H9 (cell line): ENCODE results near the gene CAPNS1. TPM values are rescaled to one million over a fixed set of nuclear protein-coding genes. Genes with fewer than 3 reads are reported as not detected.

Experiments
- DNase-seq: peaks from one replicate; pipeline ENCODE4 v3.0.0-alpha.2; 2017
- H2AFZ ChIP-seq: one replicate; pipeline ENCODE4 v1.6.1; 2013; ENCODE audit warnings: mild to moderate bottlenecking, low read length, control low read depth, moderate library complexity
- H2AK5ac ChIP-seq: 2 replicates; pipeline ENCODE4 v1.6.1; 2013; ENCODE audit warnings: low read length, control low read depth, mixed read lengths; ENCODE audit not compliant: insufficient read length
- H2BK120ac ChIP-seq: one replicate; pipeline ENCODE4 v1.6.1; 2013; ENCODE audit warnings: low read depth, mild to moderate bottlenecking, low read length, control low read depth, inconsistent platforms; ENCODE audit not compliant: poor library complexity, severe bottlenecking
- H2BK12ac ChIP-seq: 2 replicates; pipeline ENCODE4 v1.6.1; 2013; ENCODE audit warnings: low read length, control low read depth, mixed read lengths, low read depth; ENCODE audit not compliant: insufficient read length
- H2BK15ac ChIP-seq: 2 replicates; pipeline ENCODE4 v1.6.1; 2013; ENCODE audit warnings: low read depth, low read length, control low read depth
- H2BK20ac ChIP-seq: one replicate; pipeline ENCODE4 v1.6.1; 2013; ENCODE audit warnings: low read depth, mild to moderate bottlenecking, low read length, control low read depth, inconsistent platforms; ENCODE audit not compliant: poor library complexity, severe bottlenecking
- H2BK5ac ChIP-seq: 2 replicates; pipeline ENCODE4 v1.6.1; 2013; ENCODE audit warnings: low read length, control low read depth, mixed read lengths; ENCODE audit not compliant: insufficient read length
- H3K14ac ChIP-seq: 2 replicates; pipeline ENCODE4 v1.6.1; 2013; ENCODE audit warnings: low read length, control low read depth; ENCODE audit not compliant: insufficient read depth
- H3K18ac ChIP-seq: 2 replicates; pipeline ENCODE4 v1.6.1; 2013; ENCODE audit warnings: low read depth, mild to moderate bottlenecking, mixed read lengths, low read length, control low read depth; ENCODE audit not compliant: insufficient read length
- H3K23ac ChIP-seq: 2 replicates; pipeline ENCODE4 v1.6.1; 2013; ENCODE audit warnings: low read length, control low read depth, mixed read lengths, low read depth; ENCODE audit not compliant: insufficient read length
- H3K23me2 ChIP-seq: 2 replicates; pipeline ENCODE4 v1.6.1; 2013; ENCODE audit warnings: low read depth, mild to moderate bottlenecking, mixed read lengths, low read length, control low read depth; ENCODE audit not compliant: insufficient read length, poor library complexity, severe bottlenecking
- H3K27ac ChIP-seq: 2 replicates; pipeline ENCODE4 v1.5.1; 2013; ENCODE audit warnings: low read length, control low read depth, mixed read lengths, low read depth; ENCODE audit not compliant: insufficient read length
- H3K27me3 ChIP-seq: 2 replicates; pipeline ENCODE4 v1.6.1; 2013; ENCODE audit warnings: low read length, control low read depth, inconsistent platforms; ENCODE audit not compliant: insufficient read depth
- H3K4ac ChIP-seq: 2 replicates; pipeline ENCODE4 v1.6.1; 2013; ENCODE audit warnings: low read depth, mild to moderate bottlenecking, control low read depth, inconsistent platforms, low read length, moderate library complexity
- H3K4me1 ChIP-seq: 2 replicates; pipeline ENCODE4 v1.6.1; 2013; ENCODE audit warnings: low read length, control low read depth, inconsistent platforms; ENCODE audit not compliant: insufficient read depth
- H3K4me2 ChIP-seq: 2 replicates; pipeline ENCODE4 v1.6.1; 2013; ENCODE audit warnings: low read length, control low read depth, mixed read lengths; ENCODE audit not compliant: insufficient read length, insufficient read depth
- H3K56ac ChIP-seq: 2 replicates; pipeline ENCODE4 v1.6.1; 2013; ENCODE audit warnings: low read depth, mild to moderate bottlenecking, mixed read lengths, low read length, control low read depth; ENCODE audit not compliant: insufficient read length
- H3K79me1 ChIP-seq: 2 replicates; pipeline ENCODE4 v1.6.1; 2013; ENCODE audit warnings: low read depth, mild to moderate bottlenecking, moderate library complexity, low read length, control low read depth, inconsistent platforms; ENCODE audit not compliant: insufficient read depth, poor library complexity, severe bottlenecking
- H3K79me2 ChIP-seq: 2 replicates; pipeline ENCODE4 v1.6.1; 2013; ENCODE audit warnings: low read length, control low read depth, inconsistent platforms; ENCODE audit not compliant: insufficient read depth
- H3K9ac ChIP-seq: 2 replicates; pipeline ENCODE4 v1.6.1; 2013; ENCODE audit warnings: low read length, control low read depth, mixed read lengths; ENCODE audit not compliant: insufficient read length; ENCODE audit errors: extremely low read depth
- H3K9me3 ChIP-seq: one replicate; pipeline ENCODE4 v1.6.1; 2013; ENCODE audit warnings: low read depth, low read length, inconsistent platforms; ENCODE audit not compliant: control insufficient read depth
- H3T11ph ChIP-seq: one replicate; pipeline ENCODE4 v1.6.1; 2013; ENCODE audit warnings: mild to moderate bottlenecking, low read length, control low read depth, inconsistent platforms
- H4K20me1 ChIP-seq: one replicate; pipeline ENCODE4 v1.6.1; 2013; ENCODE audit not compliant: control insufficient read depth, insufficient read length, insufficient read depth
- H4K5ac ChIP-seq: 2 replicates; pipeline ENCODE4 v1.6.1; 2013; ENCODE audit warnings: low read depth, mild to moderate bottlenecking, mixed read lengths, low read length, control low read depth; ENCODE audit not compliant: insufficient read length
- H4K8ac ChIP-seq: replicated peaks from 2 replicates; pipeline ENCODE4 v1.6.1; 2013; ENCODE audit warnings: low read length, control low read depth, mixed read lengths, low read depth; ENCODE audit not compliant: insufficient read length
- H4K91ac ChIP-seq: 2 replicates; pipeline ENCODE4 v1.6.1; 2013; ENCODE audit warnings: low read depth, mild to moderate bottlenecking, moderate library complexity, mixed read lengths, low read length, control low read depth; ENCODE audit not compliant: insufficient read length
- H3K27ac Mint-ChIP-seq, 3 experiments: 2 replicates in 2 of 3; 3 replicates in 1 of 3; pipeline ENCODE4 v1.8.0; 2020 to 2021; ENCODE audit warnings: mixed read lengths in 3 of 3, mild to moderate bottlenecking in 1 of 3, moderate library complexity in 1 of 3
- H3K27me3 Mint-ChIP-seq: 2 replicates; pipeline ENCODE4 v1.8.0; 2021; ENCODE audit warnings: low read depth, mild to moderate bottlenecking, moderate library complexity, mixed read lengths
- H3K36me3 Mint-ChIP-seq, 3 experiments: 2 replicates in 2 of 3; 3 replicates in 1 of 3; pipeline ENCODE4 v1.8.0; 2020 to 2021; ENCODE audit warnings: low read depth in 3 of 3, mixed read lengths in 3 of 3; ENCODE audit not compliant: insufficient read depth in 1 of 3
- H3K4me1 Mint-ChIP-seq, 2 experiments: 2 replicates each; pipeline ENCODE4 v1.8.0; 2020; ENCODE audit warnings: mixed read lengths in 2 of 2
- H3K4me3 Mint-ChIP-seq, 2 experiments: 2 replicates in 1 of 2; 3 replicates in 1 of 2; pipeline ENCODE4 v1.8.0; 2020 to 2021; ENCODE audit warnings: mild to moderate bottlenecking in 2 of 2, mixed read lengths in 2 of 2, moderate library complexity in 1 of 2
- H3K9me3 Mint-ChIP-seq, 2 experiments: 2 replicates in 1 of 2; 3 replicates in 1 of 2; pipeline ENCODE4 v1.8.0; 2020; ENCODE audit warnings: mild to moderate bottlenecking in 2 of 2, mixed read lengths in 2 of 2, moderate library complexity in 1 of 2
- CTCF ChIP-seq: fragments of 200-600 bp; sonication (generic); conservative IDR thresholded peaks from 3 replicates; pipeline ENCODE4 v1.8.0; 2021; ENCODE audit warnings: antibody characterized with exemption, mild to moderate bottlenecking
- WGBS: extraction: QIAGEN DNeasy Blood & Tissue Kit; methylation state at CpG from one replicate; pipeline ENCODE4 v1.1.7; 2013; ENCODE audit warnings: missing lambda C conversion rate, low lambda C conversion rate, mixed read lengths; ENCODE audit not compliant: insufficient read length; ENCODE audit errors: extremely low coverage; 5-methylcytosine and 5-hydroxymethylcytosine counted together
- total RNA-seq: library from RNA; stranded (reverse); gene quantifications from 2 replicates; pipeline ENCODE4 v1.2.1, GENCODE V29; 2021

CAPNS1 gene
- total RNA-seq, 1 experiment from 2014 or later, result 399 TPM

DNA sequence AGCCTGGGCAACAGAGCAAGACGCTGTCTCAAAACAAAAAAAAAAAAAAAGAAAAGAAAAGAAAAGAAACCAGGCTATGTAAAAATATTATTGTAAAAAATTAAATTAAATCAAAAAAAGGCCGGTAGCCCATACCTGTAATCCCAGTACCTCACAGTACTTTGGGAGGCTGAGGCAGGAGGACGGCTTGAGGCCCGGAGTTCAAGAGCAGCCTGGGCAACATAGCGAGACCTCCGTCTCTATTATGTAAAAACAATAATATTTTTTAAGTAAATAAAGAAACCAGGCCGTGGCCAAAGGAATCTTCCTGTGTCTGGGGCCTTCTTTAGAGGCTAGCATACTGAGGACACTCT lies 770 bp upstream of the CAPNS1 start:
- H3K36me3 Mint-ChIP-seq, result peaks cover 13 to 24% (median 21%) of the 10 kb centered on the region in 3 experiments; a peak in 6 of 7 replicates
- no peak overlapping the region for H2BK12ac ChIP-seq

More for the DNA sequence above, 770 bp upstream of the CAPNS1 start:
- no peak overlapping the region for H4K5ac ChIP-seq
- H3K4me2 ChIP-seq, result peak overlapping the region; percentile 30
- H3K79me2 ChIP-seq, result no peaks in the 10 kb centered on the region
- peak overlapping the region; percentile 96 to 99 for H3K4me3 Mint-ChIP-seq
- H3K9me3 Mint-ChIP-seq, result no peaks in the 10 kb centered on the region; a peak in 2 of 5 replicates
- H3T11ph ChIP-seq, result no peak overlapping the region
- no peak overlapping the region for H4K91ac ChIP-seq
- H2BK15ac ChIP-seq, result no peak overlapping the region
- no peak overlapping the region for H3K23ac ChIP-seq
- no peaks in the 10 kb centered on the region for H3K79me1 ChIP-seq
- peaks cover 15 to 21% of the 10 kb centered on the region in 2 experiments for H3K4me1 Mint-ChIP-seq
- H2BK20ac ChIP-seq, result no peak overlapping the region
- WGBS, result no CpG with 5 or more reads among the region's 7 CpGs
- no peak overlapping the region for H2BK5ac ChIP-seq
- H2AFZ ChIP-seq, result no peak overlapping the region
- peaks cover 4% of the 10 kb centered on the region for H3K23me2 ChIP-seq
- H2BK120ac ChIP-seq, result no peak overlapping the region
- TF ChIP-seq CTCF, result no peak
- no peaks in the 10 kb centered on the region for H3K9me3 ChIP-seq
- H3K27me3 ChIP-seq, result no peaks in the 10 kb centered on the region
- no peaks in the 10 kb centered on the region for H3K4me1 ChIP-seq
- no peak for DNase-seq
- H3K18ac ChIP-seq, result no peak overlapping the region
- H4K20me1 ChIP-seq, result no peaks in the 10 kb centered on the region
- H3K27ac ChIP-seq, result no peak overlapping the region
- no peak overlapping the region for H3K4ac ChIP-seq
- no peak overlapping the region for H3K14ac ChIP-seq
- no peak overlapping the region for H2AK5ac ChIP-seq
- peak overlapping the region in 1 of 3 experiments; percentile 91; a peak in 2 of 7 replicates for H3K27ac Mint-ChIP-seq
- no peak overlapping the region for H3K9ac ChIP-seq
- H4K8ac ChIP-seq, result no peak overlapping the region
- H3K27me3 Mint-ChIP-seq, result peaks cover 2% of the 10 kb centered on the region; the same call in 1 of the 2 replicates
- no peak overlapping the region for H3K56ac ChIP-seq
